CD14-positive monocyte (primary cell): ENCODE results near the gene RAI2. TPM values are rescaled to one million over a fixed set of nuclear protein-coding genes. Genes with fewer than 3 reads are reported as not detected.
A peak's percentile ranks its signal among the peaks of the same experiment; 100 is the strongest.

Source experiments
- DNase-seq, 3 donors: peaks; one replicate each; pipeline ENCODE4 v3.0.0-alpha.2; 2011 to 2022
- H2AFZ ChIP-seq: 2 replicates; pipeline ENCODE4 v1.6.0; 2012; ENCODE audit warnings: mild to moderate bottlenecking, low read depth, low read length, inconsistent platforms; ENCODE audit not compliant: insufficient read depth, poor library complexity, severe bottlenecking
- H3K27ac ChIP-seq, 2 donors: 1 replicate in 1 of 2; 2 replicates in 1 of 2; pipeline ENCODE4 v1.5.1; 2012 to 2013; ENCODE audit warnings: low read length in 2 of 2, control low read depth in 1 of 2, inconsistent platforms in 1 of 2, low read depth in 1 of 2, mild to moderate bottlenecking in 1 of 2
- H3K27me3 ChIP-seq, 2 donors: one replicate each; pipeline versions ENCODE4 v1.6.0 to v1.6.1; 2011 to 2013; ENCODE audit warnings: low read length in 2 of 2; ENCODE audit not compliant: control insufficient read depth in 2 of 2, insufficient read depth in 2 of 2
- H3K36me3 ChIP-seq, 2 donors: replicated peaks in 1 of 2; 1 replicate in 1 of 2; 2 replicates in 1 of 2; pipeline versions ENCODE4 v1.5.1 to v1.6.1; 2012 to 2013; ENCODE audit warnings: low read length in 2 of 2, control low read depth in 1 of 2, inconsistent platforms in 1 of 2, mild to moderate bottlenecking in 1 of 2; ENCODE audit not compliant: insufficient read depth in 2 of 2, control insufficient read depth in 1 of 2
- H3K4me1 ChIP-seq, 2 donors: 1 replicate in 1 of 2; 2 replicates in 1 of 2; pipeline versions ENCODE4 v1.5.1 to v1.6.1; 2012 to 2013; ENCODE audit warnings: low read length in 2 of 2, control low read depth in 1 of 2, inconsistent platforms in 1 of 2, mild to moderate bottlenecking in 1 of 2, moderate library complexity in 1 of 2; ENCODE audit not compliant: insufficient read depth in 2 of 2, control insufficient read depth in 1 of 2
- H3K4me2 ChIP-seq: replicated peaks from 2 replicates; pipeline ENCODE3; 2012; ENCODE audit warnings: low read length, moderate library complexity, mild to moderate bottlenecking; ENCODE audit not compliant: poor library complexity, severe bottlenecking; ENCODE audit errors: extremely low read depth
- H3K4me3 ChIP-seq, 3 experiments: fragments of 200-600 bp in 1 of 3; sonication (generic) in 1 of 3; replicated peaks in 1 of 3; 1 replicate in 2 of 3; 2 replicates in 1 of 3; pipeline ENCODE4 v1.5.1; 2011 to 2013; ENCODE audit warnings: low read length in 3 of 3, mild to moderate bottlenecking in 3 of 3, control low read depth in 2 of 3, low read depth in 2 of 3, inconsistent platforms in 1 of 3, moderate library complexity in 1 of 3
- H3K79me2 ChIP-seq: 2 replicates; pipeline ENCODE4 v1.6.0; 2012; ENCODE audit warnings: mild to moderate bottlenecking, control low read depth, inconsistent platforms, low read length, moderate library complexity; ENCODE audit not compliant: insufficient read depth
- H3K9ac ChIP-seq: 2 replicates; pipeline ENCODE4 v1.6.0; 2017; ENCODE audit warnings: low read length, mild to moderate bottlenecking; ENCODE audit not compliant: insufficient read depth, poor library complexity, severe bottlenecking
- H3K9me3 ChIP-seq, 2 donors: replicated peaks in 1 of 2; 1 replicate in 1 of 2; 2 replicates in 1 of 2; pipeline versions ENCODE4 v1.5.1 to v1.6.1; 2012 to 2013; ENCODE audit warnings: low read length in 2 of 2, control low read depth in 1 of 2; ENCODE audit not compliant: control insufficient read depth in 1 of 2, insufficient read depth in 1 of 2
- H4K20me1 ChIP-seq: 2 replicates; pipeline ENCODE4 v1.6.0; 2012; ENCODE audit warnings: mild to moderate bottlenecking, low read length, control low read depth, moderate library complexity; ENCODE audit not compliant: insufficient read depth
- H3K27ac Mint-ChIP-seq, 7 donors: one replicate each; pipeline ENCODE4 v1.8.0; 2020; ENCODE audit warnings: mild to moderate bottlenecking in 7 of 7, mixed read lengths in 7 of 7, moderate library complexity in 6 of 7, inconsistent platforms in 2 of 7
- H3K27me3 Mint-ChIP-seq, 3 donors: one replicate each; pipeline ENCODE4 v1.8.0; 2021 to 2022; ENCODE audit warnings: low read depth in 3 of 3, mild to moderate bottlenecking in 3 of 3, mixed read lengths in 3 of 3, moderate library complexity in 3 of 3, inconsistent platforms in 1 of 3
- H3K36me3 Mint-ChIP-seq, 2 donors: one replicate each; pipeline ENCODE4 v1.8.0; 2020; ENCODE audit warnings: mixed read lengths in 2 of 2, inconsistent platforms in 1 of 2, mild to moderate bottlenecking in 1 of 2
- H3K4me1 Mint-ChIP-seq: one replicate; pipeline ENCODE4 v1.8.0; 2020; ENCODE audit warnings: mild to moderate bottlenecking, mixed read lengths
- H3K4me3 Mint-ChIP-seq, 2 donors: one replicate each; pipeline ENCODE4 v1.8.0; 2020; ENCODE audit warnings: mild to moderate bottlenecking in 2 of 2, mixed read lengths in 2 of 2, moderate library complexity in 1 of 2
- H3K9me3 Mint-ChIP-seq, 7 donors: one replicate each; pipeline ENCODE4 v1.8.0; 2020 to 2022; ENCODE audit warnings: mixed read lengths in 7 of 7, mild to moderate bottlenecking in 6 of 7, moderate library complexity in 6 of 7, inconsistent platforms in 2 of 7
- CTCF ChIP-seq: fragments of 200-600 bp; IDR thresholded peaks from one replicate; pipeline ENCODE4 v1.8.0; 2022; ENCODE audit warnings: antibody characterized with exemption, mild to moderate bottlenecking
- WGBS: methylation state at CpG from one replicate; pipeline ENCODE4 v1.1.5; 2013; ENCODE audit warnings: missing lambda C conversion rate; ENCODE audit not compliant: insufficient coverage; 5-methylcytosine and 5-hydroxymethylcytosine counted together
- intact Hi-C, 2 donors: fragments of 100-400 bp; cut with micrococcal nuclease; formaldehyde crosslinking; loops; one replicate each; pipeline versions ENCODE4 v1.15.0 to v1.15.1; 2023
- polyA plus RNA-seq, 3 donors: library from polyadenylated mRNA; depleted of rRNA in 1 of 3; unstranded in 2 of 3; stranded (reverse) in 1 of 3; fragments of 300-500 nt in 2 of 3; fragments of >200 nt in 1 of 3; fragmentation: Illumina TruSeq in 2 of 3; gene quantifications; 1 replicate in 2 of 3; 2 replicates in 1 of 3; pipeline ENCODE4 v1.2.3, GENCODE V29; 2012 to 2021

Gene RAI2
- polyA plus RNA-seq, 3 donors, result not detected

- TF ChIP-seq CTCF, result no peak
- no peak overlapping the region for H3K9ac ChIP-seq
- no peaks in the 10 kb centered on the region for H3K36me3 Mint-ChIP-seq
- no peaks in the 10 kb centered on the region for H3K36me3 ChIP-seq
- no peak overlapping the region for H2AFZ ChIP-seq
- H3K4me2 ChIP-seq, result no peak overlapping the region
- no peak overlapping the region for H3K4me3 Mint-ChIP-seq
- H3K9me3 Mint-ChIP-seq, result peaks cover 3 to 5% (median 3%) of the 10 kb centered on the region in 7 donors
- H3K4me3 ChIP-seq, result no peak overlapping the region
- intact Hi-C loops, result no loop called here
- H3K27ac Mint-ChIP-seq, result no peak overlapping the region
- no peaks in the 10 kb centered on the region for H3K79me2 ChIP-seq
- DNase-seq, result no peak
- H3K9me3 ChIP-seq, result peaks cover 3 to 8% of the 10 kb centered on the region in 2 donors
- peaks cover 0 to 7% (median 3%) of the 10 kb centered on the region in 3 donors for H3K27me3 Mint-ChIP-seq
- H3K27ac ChIP-seq, result no peak overlapping the region
- no CpG with 5 or more reads among the region's 4 CpGs for WGBS
- peaks cover 6% of the 10 kb centered on the region for H3K4me1 Mint-ChIP-seq
- no peaks in the 10 kb centered on the region for H3K4me1 ChIP-seq
- peaks cover 0 to 2% of the 10 kb centered on the region in 2 donors for H3K27me3 ChIP-seq
- no peaks in the 10 kb centered on the region for H4K20me1 ChIP-seq
Observed at GRCh38 chrX:17824980-17825379, 36.1 kb downstream of the RAI2 start.

DNA sequence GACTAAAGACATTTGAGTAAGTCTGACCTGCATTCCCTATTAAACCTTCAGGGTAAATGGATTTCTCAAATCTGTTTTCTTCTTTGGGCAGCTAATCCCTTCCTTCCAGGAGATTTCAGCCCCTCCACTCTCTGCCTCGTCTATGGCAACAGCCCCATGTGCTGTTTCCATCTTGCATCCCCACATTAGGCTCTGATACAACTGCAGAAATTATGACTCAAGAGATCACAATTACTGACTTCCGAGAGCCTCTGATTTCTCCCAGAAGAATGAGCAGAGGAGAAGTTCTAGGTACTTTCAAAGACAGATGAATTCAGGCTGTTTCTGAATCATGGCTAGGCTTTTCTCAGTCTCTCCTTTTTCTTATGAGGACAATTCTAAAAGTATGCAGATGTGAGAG lies 38.7 kb downstream of the RAI2 start:
- H3K36me3 Mint-ChIP-seq, result no peaks in the 10 kb centered on the region
- H3K27ac Mint-ChIP-seq, result peak overlapping the region in 1 of 7 donors; percentile 25
- H3K27me3 ChIP-seq, result peaks cover 0 to 2% of the 10 kb centered on the region in 2 donors
- no peak for TF ChIP-seq CTCF
- no peaks in the 10 kb centered on the region for H3K79me2 ChIP-seq
- peaks cover 0 to 3% (median 0%) of the 10 kb centered on the region in 3 donors for H3K27me3 Mint-ChIP-seq
- H3K27ac ChIP-seq, result no peak overlapping the region
- H3K4me3 ChIP-seq, result no peak overlapping the region
- 60% methylated on average over 1 of the region's 2 CpGs for WGBS
- intact Hi-C loops, result no loop called here
- no peak overlapping the region for H3K9ac ChIP-seq
- H3K4me3 Mint-ChIP-seq, result no peak overlapping the region
- H3K36me3 ChIP-seq, result no peaks in the 10 kb centered on the region
- H3K9me3 ChIP-seq, result peaks cover 3 to 8% of the 10 kb centered on the region in 2 donors
- no peak overlapping the region for H3K4me2 ChIP-seq
- peaks cover 0 to 5% (median 3%) of the 10 kb centered on the region in 7 donors for H3K9me3 Mint-ChIP-seq
- no peaks in the 10 kb centered on the region for H3K4me1 Mint-ChIP-seq
- H4K20me1 ChIP-seq, result no peaks in the 10 kb centered on the region
- no peaks in the 10 kb centered on the region for H3K4me1 ChIP-seq
- DNase-seq, result no peak
- no peak overlapping the region for H2AFZ ChIP-seq
